Thyroid gland (tissue), 4 donors: ENCODE measurements around the gene SHQ1.

Experiments
- POLR2A ChIP-seq, 2 donors: fragments of 450-650 bp; IDR thresholded peaks; one replicate each; pipeline ENCODE4 v1.6.1; 2017; ENCODE audit warnings: antibody characterized with exemption in 2 of 2, mild to moderate bottlenecking in 2 of 2, moderate library complexity in 1 of 2
- TF ChIP-seq, protein P1 (sequence below), 6 experiments: fragments of 200-600 bp in 3 of 6; fragments of 450-650 bp in 3 of 6; sonication (generic) in 3 of 6; IDR thresholded peaks; one replicate each; pipeline ENCODE4 v1.5.1; 2016 to 2019; ENCODE audit warnings: antibody characterized with exemption in 6 of 6, mild to moderate bottlenecking in 2 of 6, inconsistent platforms in 1 of 6, moderate library complexity in 1 of 6

DNA sequence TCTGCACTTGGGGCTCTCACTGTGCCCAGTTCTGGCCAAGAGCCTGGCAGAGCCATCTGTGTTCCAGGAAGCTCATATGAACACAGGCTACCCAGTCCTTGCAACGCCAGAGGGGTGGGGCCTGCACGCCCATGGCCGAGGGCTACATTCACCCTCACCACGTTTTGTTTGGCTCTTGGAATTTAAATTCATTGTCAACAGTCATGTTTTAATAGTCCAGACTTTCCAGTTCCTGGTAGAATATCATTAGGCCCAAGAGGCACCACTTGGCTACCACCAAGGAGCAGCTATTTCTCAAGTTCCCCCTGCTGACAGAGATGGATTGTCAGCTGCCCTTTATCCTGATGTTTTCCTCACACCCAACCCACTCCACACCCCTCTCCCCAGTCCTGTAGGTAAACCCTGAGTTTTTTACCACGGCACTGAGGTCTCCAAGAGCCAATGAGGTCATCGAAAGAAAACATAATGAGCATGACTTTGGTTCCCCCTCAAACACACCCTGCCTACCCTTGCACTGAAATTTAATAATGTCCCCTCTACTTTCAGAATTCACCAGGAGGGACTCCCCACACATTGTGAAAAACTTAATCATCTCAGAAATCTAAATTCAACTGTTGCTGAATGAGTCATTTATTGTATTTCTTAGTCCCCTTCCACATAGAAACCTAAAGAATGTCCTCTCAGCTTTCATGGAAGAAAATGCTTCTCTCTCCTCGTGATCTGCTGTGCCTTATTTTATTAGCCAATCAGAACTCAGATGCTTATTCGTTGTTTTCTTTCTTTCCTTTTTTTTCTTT is 125.1 kb downstream of the SHQ1 start:
- TF ChIP-seq, protein P1, sequence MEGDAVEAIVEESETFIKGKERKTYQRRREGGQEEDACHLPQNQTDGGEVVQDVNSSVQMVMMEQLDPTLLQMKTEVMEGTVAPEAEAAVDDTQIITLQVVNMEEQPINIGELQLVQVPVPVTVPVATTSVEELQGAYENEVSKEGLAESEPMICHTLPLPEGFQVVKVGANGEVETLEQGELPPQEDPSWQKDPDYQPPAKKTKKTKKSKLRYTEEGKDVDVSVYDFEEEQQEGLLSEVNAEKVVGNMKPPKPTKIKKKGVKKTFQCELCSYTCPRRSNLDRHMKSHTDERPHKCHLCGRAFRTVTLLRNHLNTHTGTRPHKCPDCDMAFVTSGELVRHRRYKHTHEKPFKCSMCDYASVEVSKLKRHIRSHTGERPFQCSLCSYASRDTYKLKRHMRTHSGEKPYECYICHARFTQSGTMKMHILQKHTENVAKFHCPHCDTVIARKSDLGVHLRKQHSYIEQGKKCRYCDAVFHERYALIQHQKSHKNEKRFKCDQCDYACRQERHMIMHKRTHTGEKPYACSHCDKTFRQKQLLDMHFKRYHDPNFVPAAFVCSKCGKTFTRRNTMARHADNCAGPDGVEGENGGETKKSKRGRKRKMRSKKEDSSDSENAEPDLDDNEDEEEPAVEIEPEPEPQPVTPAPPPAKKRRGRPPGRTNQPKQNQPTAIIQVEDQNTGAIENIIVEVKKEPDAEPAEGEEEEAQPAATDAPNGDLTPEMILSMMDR (IDR thresholded peaks at IDR 0.05): no peak
- no peak for TF ChIP-seq POLR2A (IDR thresholded peaks at IDR 0.05)
